K562 (cell line): ENCODE results near the gene FBXL13. TPM values are rescaled to one million over a fixed set of nuclear protein-coding genes. Genes with fewer than 3 reads are reported as not detected.

Source experiments
- ATAC-seq: fragments of 200-7000 bp; cut with Tn5 transposase; 3 replicates; pipeline ENCODE4 v1.9.1; 2020; ENCODE audit warnings: moderate library complexity
- BruUV-seq: library from RNA; stranded (reverse); fragments of 400-500 nt; replicated peaks from 2 replicates; lab custom pipeline; 2021; lab: Mats Ljungman, UMichigan
- CTCF ChIA-PET: fragments of 300-600 bp; formaldehyde crosslinking; extraction: SDS; loops from one replicate; lab custom pipeline; 2021; ENCODE audit warnings: low intra/inter-chr PET ratio; lab: Yijun Ruan, JAX
- POLR2A ChIA-PET: fragments of 300-600, 350-650 bp; sonication (Branson Sonifier 250); formaldehyde crosslinking; extraction: SDS; loops from one replicate; lab custom pipeline; 2021; ENCODE audit warnings: antibody characterized with exemption, inconsistent platforms; lab: Yijun Ruan, JAX
- DNase-seq, 4 experiments: peaks; one replicate each; pipeline versions ENCODE4 v3.0.0 to v3.0.0-alpha.2; 2011 to 2018; ENCODE audit warnings: low spot score in 3 of 4, mixed read lengths in 3 of 4; ENCODE audit errors: extremely low read depth in 1 of 4
- FAIRE-seq: peaks from 2 replicates; lab custom pipeline; 2011; peaks lifted over from hg19 to GRCh38; lab: Jason Lieb, UNC
- H2AFZ ChIP-seq: 2 replicates; pipeline ENCODE4 v1.6.0; 2011; ENCODE audit warnings: low read depth, low read length, control low read depth, inconsistent platforms
- H3K27ac ChIP-seq: fragments of 200-600 bp; 3 replicates; pipeline ENCODE4 v1.8.0; 2011; ENCODE audit warnings: low read depth, mild to moderate bottlenecking, control low read depth, inconsistent platforms, low read length, moderate library complexity, mixed read lengths; ENCODE audit errors: extremely low read depth
- H3K27me3 ChIP-seq, 2 experiments: fragments of 300-600 bp in 1 of 2; 2 replicates in 1 of 2; 3 replicates in 1 of 2; pipeline versions ENCODE4 v1.6.0 to v1.8.0; 2011; ENCODE audit warnings: inconsistent platforms in 2 of 2, low read length in 2 of 2, mild to moderate bottlenecking in 1 of 2, mixed read lengths in 1 of 2, moderate library complexity in 1 of 2; ENCODE audit not compliant: control insufficient read depth in 2 of 2, insufficient read depth in 2 of 2
- H3K36me3 ChIP-seq: fragments of 300-600 bp; 3 replicates; pipeline ENCODE4 v1.8.0; 2011; ENCODE audit warnings: mild to moderate bottlenecking, low read length, inconsistent platforms; ENCODE audit not compliant: control insufficient read depth, insufficient read depth
- H3K4me1 ChIP-seq, 2 experiments: fragments of 200-600 bp in 1 of 2; replicated peaks in 1 of 2; 2 replicates in 1 of 2; 3 replicates in 1 of 2; pipeline versions ENCODE4 v1.5.1 to v1.8.0; 2011; ENCODE audit warnings: inconsistent platforms in 2 of 2, low read length in 2 of 2, mild to moderate bottlenecking in 1 of 2, mixed read lengths in 1 of 2, moderate library complexity in 1 of 2; ENCODE audit not compliant: control insufficient read depth in 2 of 2, insufficient read depth in 2 of 2
- H3K4me2 ChIP-seq: 2 replicates; pipeline ENCODE4 v1.6.1; 2011; ENCODE audit warnings: low read length, control low read depth, inconsistent platforms, mixed read lengths; ENCODE audit not compliant: insufficient read depth
- H3K4me3 ChIP-seq: fragments of 200-600 bp; sonication (generic), shearing (Covaris generic); 2 replicates; pipeline ENCODE4 v1.5.1; 2016; ENCODE audit warnings: control low read depth, inconsistent platforms
- H3K79me2 ChIP-seq: fragments of 200-600 bp; 3 replicates; pipeline ENCODE4 v1.8.0; 2011; ENCODE audit warnings: low read length, inconsistent platforms; ENCODE audit not compliant: control insufficient read depth, insufficient read depth
- H3K9ac ChIP-seq, 2 experiments: 2 replicates each; pipeline versions ENCODE4 v1.6.0 to v1.6.1; 2011; ENCODE audit warnings: low read depth in 2 of 2, low read length in 2 of 2, control low read depth in 1 of 2, inconsistent platforms in 1 of 2, mild to moderate bottlenecking in 1 of 2, mixed read lengths in 1 of 2; ENCODE audit not compliant: insufficient read depth in 1 of 2
- H3K9me1 ChIP-seq: one replicate; pipeline ENCODE4 v1.6.0; 2011; ENCODE audit warnings: inconsistent platforms, mild to moderate bottlenecking, low read length, moderate library complexity; ENCODE audit not compliant: control insufficient read depth, insufficient read depth
- H3K9me3 ChIP-seq: replicated peaks from 2 replicates; pipeline ENCODE4 v1.5.1; 2011; ENCODE audit warnings: low read depth, low read length, inconsistent platforms; ENCODE audit not compliant: control insufficient read depth, insufficient read depth
- H4K20me1 ChIP-seq: replicated peaks from 2 replicates; pipeline ENCODE4 v1.6.1; 2011; ENCODE audit warnings: low read length, inconsistent platforms, mixed read lengths; ENCODE audit not compliant: control insufficient read depth, insufficient read depth
- COPS2 ChIP-seq: fragments of 450-650 bp; conservative IDR thresholded peaks from 2 replicates; pipeline ENCODE4 v1.6.1; 2016; ENCODE audit warnings: mild to moderate bottlenecking, moderate library complexity
- DACH1 ChIP-seq: fragments of 450-650 bp; IDR thresholded peaks from 2 replicates; pipeline ENCODE4 v1.6.1; 2018; ENCODE audit not compliant: partially characterized antibody
- EGR1 ChIP-seq: fragments of 450-650 bp; conservative IDR thresholded peaks from 2 replicates; pipeline ENCODE4 v1.6.1; 2017; ENCODE audit warnings: mild to moderate bottlenecking
- ESRRA ChIP-seq: fragments of 450-650 bp; IDR thresholded peaks from 2 replicates; pipeline ENCODE4 v1.6.1; 2014; ENCODE audit warnings: low read depth, mild to moderate bottlenecking, moderate library complexity, borderline replicate concordance
- HMG20A ChIP-seq: fragments of 450-650 bp; formaldehyde crosslinking; conservative IDR thresholded peaks from 2 replicates; pipeline ENCODE4 v1.4.0; 2020; ENCODE audit warnings: mild to moderate bottlenecking, mixed read lengths
- POLR2AphosphoS5 ChIP-seq: IDR thresholded peaks from 2 replicates; pipeline ENCODE4 v1.6.1; 2011; ENCODE audit warnings: mild to moderate bottlenecking, low read depth, low read length, moderate library complexity; ENCODE audit not compliant: control insufficient read depth, insufficient read depth
- PYGO2 ChIP-seq: fragments of 450-650 bp; IDR thresholded peaks from 2 replicates; pipeline ENCODE4 v1.6.1; 2016; ENCODE audit warnings: mild to moderate bottlenecking, missing genetic modification characterization, moderate library complexity, missing compliant biosample characterization
- RNF2 ChIP-seq: sonication (generic); IDR thresholded peaks from 2 replicates; pipeline ENCODE4 v1.6.1; 2016
- SPI1 ChIP-seq: IDR thresholded peaks from 2 replicates; pipeline ENCODE4 v1.6.1; 2011; ENCODE audit warnings: low read depth, low read length, control low read depth, borderline replicate concordance
- YY1 ChIP-seq, 3 experiments: IDR thresholded peaks; 2 replicates each; pipeline ENCODE4 v1.6.1; 2011; ENCODE audit warnings: low read length in 2 of 3, mild to moderate bottlenecking in 2 of 3, moderate library complexity in 2 of 3, borderline replicate concordance in 1 of 3, control low read depth in 1 of 3, low read depth in 1 of 3; ENCODE audit not compliant: insufficient read depth in 3 of 3, insufficient replicate concordance in 2 of 3, control insufficient read depth in 1 of 3, insufficient read length in 1 of 3; ENCODE audit errors: extremely low read depth in 1 of 3
- ZBTB8A ChIP-seq: fragments of 450-650 bp; IDR thresholded peaks from 2 replicates; pipeline ENCODE4 v1.6.1; 2018; ENCODE audit warnings: mild to moderate bottlenecking, moderate library complexity; ENCODE audit not compliant: partially characterized antibody
- ZFP91 ChIP-seq: sonication (generic); formaldehyde crosslinking; IDR thresholded peaks from 2 replicates; pipeline ENCODE4 v1.8.0; 2022; ENCODE audit warnings: mild to moderate bottlenecking, missing genetic modification reagents
- ZFX ChIP-seq: sonication (generic); formaldehyde crosslinking; IDR thresholded peaks from 2 replicates; pipeline ENCODE4 v1.8.0; 2022; ENCODE audit warnings: mild to moderate bottlenecking, missing genetic modification reagents, moderate library complexity
- ZNF766 ChIP-seq: fragments of 200-800 bp; sonication (Bioruptor generic); conservative IDR thresholded peaks from 2 replicates; pipeline ENCODE4 v1.6.1; 2016; ENCODE audit warnings: missing genetic modification characterization, missing compliant biosample characterization
- WGBS: fragments of 100-300 bp; shearing (Covaris generic); methylation state at CpG from one replicate; pipeline ENCODE4 v1.1.6; 2016; ENCODE audit warnings: low coverage, mixed read lengths; ENCODE audit not compliant: insufficient coverage; ENCODE audit errors: missing lambda C conversion rate; 5-methylcytosine and 5-hydroxymethylcytosine counted together
- in situ Hi-C: fragments of 300-500 bp; cut with MboI; formaldehyde crosslinking; loops from 4 replicates; pipeline ENCODE4 v1.15.0; 2018; ENCODE audit warnings: inconsistent platforms, mixed read lengths
- intact Hi-C: fragments of 100-400 bp; cut with micrococcal nuclease; formaldehyde crosslinking; loops from 2 replicates; pipeline ENCODE4 v1.14.2; 2022
- polyA plus RNA-seq, 8 experiments: library from polyadenylated mRNA; depleted of rRNA in 4 of 8; stranded (reverse) in 5 of 8; unstranded in 3 of 8; fragments of >200 nt; fragmentation: Nextera tagmentation in 2 of 8; fragmentation: Illumina TruSeq in 1 of 8; extraction: Ambion mirVana in 2 of 8; extraction: Trizol in 1 of 8; gene quantifications; 2 replicates each; pipeline versions ENCODE4 v1.2.1 to v1.2.3, GENCODE V29; 2011 to 2014; ENCODE audit warnings: inconsistent platforms in 1 of 8, missing spikeins in 1 of 8
- total RNA-seq, 7 experiments: library from RNA; depleted of rRNA in 6 of 7; stranded (reverse); fragments of >200 nt in 6 of 7; fragmentation: Illumina TruSeq in 2 of 7; extraction: Trizol in 2 of 7; gene quantifications; 2 replicates each; pipeline versions ENCODE4 v1.2.1 to v1.2.3, GENCODE V29; 2011 to 2021; ENCODE audit warnings: low replicate concordance in 1 of 7

The FBXL13 gene
- total and polyA plus RNA-seq, 9 of the 15 experiments (the other 6 are each of a cell fraction or from before 2014, with no cell fraction given) = 16.3 to 55.0 (median 25.4) TPM

- Histone ChIP-seq H3K4me3 (no peak overlapping the region), H3K4me2 (no peak overlapping the region), H3K79me2 (peaks cover 5% of the 10 kb centered on the region; the same call in 2 of the 3 replicates), H2AFZ (no peak overlapping the region), H3K27ac (no peak overlapping the region), H3K9me3 (no peaks in the 10 kb centered on the region), H3K36me3 (peaks cover 16% of the 10 kb centered on the region), H3K9ac (no peak overlapping the region), H3K4me1 (peaks cover 12 to 51% of the 10 kb centered on the region in 2 experiments), H3K9me1 (no peaks in the 10 kb centered on the region), H4K20me1 (no peaks in the 10 kb centered on the region), H3K27me3 (no peaks in the 10 kb centered on the region)
- in situ Hi-C loops = loop anchor here (5.0 kb wide), 1 partner anchor 72 kb away; no protein-coding TSS in a partner anchor
- FAIRE-seq (no peak), ATAC-seq (no peak), DNase-seq (no peak)
- CTCF ChIA-PET = no interaction called here
- BruUV-seq = no TSS peak
- no peak for TF ChIP-seq ZBTB8A
- POLR2A ChIA-PET = interaction anchor here (0.5 to 1.8 kb wide), 2 partner anchors 12 to 81 kb away, joined by 4 to 6 read pairs; no protein-coding TSS in a partner anchor
- intact Hi-C loops = no loop called here
Measured at GRCh38 chr7:102985176-102985783, 89.3 kb downstream of the FBXL13 start.

- no peaks in the 10 kb centered on the region for H3K9me3 ChIP-seq
- no TSS peak for BruUV-seq
- no peak overlapping the region for H3K4me2 ChIP-seq
- H3K9ac ChIP-seq = no peak overlapping the region
- POLR2A ChIA-PET = interaction anchor here (1.0 kb wide), 1 partner anchor 8 kb away, joined by 4 read pairs; no protein-coding TSS in a partner anchor
- intact Hi-C loops (loop anchor here (5.0 kb wide), 1 partner anchor 69 kb away; no protein-coding TSS in a partner anchor), in situ Hi-C loops (no loop called here)
- WGBS = 9% methylated on average over 7 of the region's 7 CpGs
- peaks cover 14% of the 10 kb centered on the region for H3K79me2 ChIP-seq
- H3K36me3 ChIP-seq = peaks cover 23% of the 10 kb centered on the region
- ATAC-seq (no peak), DNase-seq (peak in 1 of 4 experiments; percentile 59), FAIRE-seq (no peak)
- peaks cover 5 to 39% of the 10 kb centered on the region in 2 experiments for H3K4me1 ChIP-seq
- H2AFZ ChIP-seq = no peak overlapping the region
- H3K27me3 ChIP-seq = no peaks in the 10 kb centered on the region
- no peaks in the 10 kb centered on the region for H4K20me1 ChIP-seq
- no peaks in the 10 kb centered on the region for H3K9me1 ChIP-seq
- no peak overlapping the region for H3K4me3 ChIP-seq
- H3K27ac ChIP-seq = no peak overlapping the region
- CTCF ChIA-PET = no interaction called here
- TF ChIP-seq ZFX (no peak), POLR2AphosphoS5 (no peak), DACH1 (peak; percentile 41), PYGO2 (0 out of 2 replicates have a peak, but pooled peaks have one; percentile 53), ESRRA (peak; percentile 68; the same call in 1 of the 2 replicates), YY1 (IDR thresholded peaks at IDR 0.05; ENCODE audit: borderline replicate concordance in 1 of 3, control insufficient read depth in 1 of 3, extremely low read depth in 1 of 3, insufficient read depth in 3 of 3, insufficient read length in 1 of 3, insufficient replicate concordance in 2 of 3, low read depth in 1 of 3, low read length in 2 of 3) (no peak), ZFP91 (CRISPR knock-in tag) (no peak), ZNF766 (peak; percentile 89), EGR1 (no peak), SPI1 (no peak), COPS2 (no peak), HMG20A (CRISPR knock-in tag) (peak; percentile 99), RNF2 (0 out of 2 replicates have a peak, but pooled peaks have one; percentile 33)
Measured at GRCh38 chr7:102983602-102984001, 91.0 kb downstream of the FBXL13 start.
